Dermis blood vessel endothelial cell (primary cell): ENCODE results near the gene ATL2. TPM values are rescaled to one million over a fixed set of nuclear protein-coding genes. Genes with fewer than 3 reads are reported as not detected.
"Not testable (repeated sequence)": the region's sequence is repeated elsewhere in the genome, so short reads cannot be mapped to it uniquely, and the experiment has no call there.

Source experiments
- DNase-seq: peaks from one replicate; pipeline ENCODE4 v3.0.0; 2010
- total RNA-seq: library from RNA; depleted of rRNA; stranded (reverse); fragments of >200 nt; gene quantifications from 2 replicates; pipeline ENCODE4 v1.2.3, GENCODE V29; 2014

Gene ATL2
- 107 and 129 TPM in 2 replicates for total RNA-seq

GRCh38 chr2:38377050-38377828 lies at the start of gene ATL2:
Gene ATL2, minus strand, starts transcription at chr2:38377273. Its CDS starts 13 bp downstream, at chr2:38377260.
- peak; percentile 96 for DNase-seq

- DNase-seq: no peak
Measured at GRCh38 chr2:38423763-38424162, 46.7 kb upstream of the ATL2 start.

GRCh38 chr2:38421274-38422056 lies 44.4 kb upstream of the ATL2 start:
- no peak for DNase-seq

GRCh38 chr2:38419499-38419898 lies 42.4 kb upstream of the ATL2 start:
- DNase-seq: no peak

- DNase-seq: no peak
Measured at GRCh38 chr2:38418735-38419134, 41.7 kb upstream of the ATL2 start.

GRCh38 chr2:38417745-38418689 lies 40.9 kb upstream of the ATL2 start:
- no peak for DNase-seq

- DNase-seq: no peak
Measured at GRCh38 chr2:38416296-38417036, 39.4 kb upstream of the ATL2 start.

- no peak for DNase-seq
Measured at GRCh38 chr2:38415728-38416291, 38.7 kb upstream of the ATL2 start.

GRCh38 chr2:38415023-38415422 lies 38.0 kb upstream of the ATL2 start:
- DNase-seq: no peak

- DNase-seq: not testable (repeated sequence)
Measured at GRCh38 chr2:38412235-38412871, 35.3 kb upstream of the ATL2 start.

GRCh38 chr2:38409156-38410102 lies 32.4 kb upstream of the ATL2 start:
- no peak for DNase-seq

- peak; percentile 21 for DNase-seq
Measured at GRCh38 chr2:38407111-38407682, 30.1 kb upstream of the ATL2 start.

- no peak for DNase-seq
Measured at GRCh38 chr2:38406597-38407110, 29.6 kb upstream of the ATL2 start.

GRCh38 chr2:38405917-38406596 lies 29.0 kb upstream of the ATL2 start:
- no peak for DNase-seq

- DNase-seq: no peak
Measured at GRCh38 chr2:38400513-38400912, 23.4 kb upstream of the ATL2 start.

- DNase-seq: no peak
Measured at GRCh38 chr2:38398739-38399138, 21.7 kb upstream of the ATL2 start.

- DNase-seq: no peak
Measured at GRCh38 chr2:38394903-38395341, 17.8 kb upstream of the ATL2 start.

GRCh38 chr2:38394041-38394440 lies 17.0 kb upstream of the ATL2 start:
- DNase-seq: no peak

GRCh38 chr2:38390947-38391346 lies 13.9 kb upstream of the ATL2 start:
- DNase-seq: no peak
